NCI-H2107 (cell line): ENCODE data around the gene THAP4.
"Not testable (repeated sequence)": the region's sequence is repeated elsewhere in the genome, so short reads cannot be mapped to it uniquely, and the experiment has no call there.

ENCODE experiments used
- DNase-seq: peaks from one replicate; lab custom pipeline; 2025; lab: John Stamatoyannopoulos, UW

THAP4 gene

GRCh38 chr2:241612156-241613016, 24.6 kb downstream of the THAP4 start:
- no peak for DNase-seq

GRCh38 chr2:241611062-241611461, 25.9 kb downstream of the THAP4 start:
- DNase-seq, result no peak

GRCh38 chr2:241609859-241610793, 26.8 kb downstream of the THAP4 start:
- peak; percentile 64 for DNase-seq

GRCh38 chr2:241608881-241609280, 28.1 kb downstream of the THAP4 start:
- DNase-seq, result no peak

- no peak for DNase-seq
Measured at GRCh38 chr2:241607162-241607885, 29.6 kb downstream of the THAP4 start.

- no peak for DNase-seq
Measured at GRCh38 chr2:241606186-241606585, 30.8 kb downstream of the THAP4 start.

GRCh38 chr2:241603686-241604085, 33.3 kb downstream of the THAP4 start:
- no peak for DNase-seq

GRCh38 chr2:241602720-241603119, 34.2 kb downstream of the THAP4 start:
- DNase-seq, result no peak

GRCh38 chr2:241601841-241602240, 35.1 kb downstream of the THAP4 start:
- peak; percentile 58 for DNase-seq

GRCh38 chr2:241599615-241600014, 37.3 kb downstream of the THAP4 start:
- no peak for DNase-seq

- DNase-seq, result no peak
Measured at GRCh38 chr2:241598487-241598886, 38.5 kb downstream of the THAP4 start.

GRCh38 chr2:241598061-241598460, 38.9 kb downstream of the THAP4 start:
- DNase-seq, result no peak

GRCh38 chr2:241597561-241597960, 39.4 kb downstream of the THAP4 start:
- DNase-seq, result no peak

GRCh38 chr2:241595600-241596140, 41.3 kb downstream of the THAP4 start:
- no peak for DNase-seq

GRCh38 chr2:241593271-241593670, 43.7 kb downstream of the THAP4 start:
- no peak for DNase-seq

GRCh38 chr2:241592126-241592845, 44.7 kb downstream of the THAP4 start:
- no peak for DNase-seq

- not testable (repeated sequence) for DNase-seq
Measured at GRCh38 chr2:241590496-241591455, 46.2 kb downstream of the THAP4 start.

GRCh38 chr2:241589863-241590262, 47.1 kb downstream of the THAP4 start:
- not testable (repeated sequence) for DNase-seq

- DNase-seq, result no peak
Measured at GRCh38 chr2:241586564-241587264, 50.2 kb downstream of the THAP4 start.
